A673 (cell line): ENCODE data around the gene FXYD7. TPM values are rescaled to one million over a fixed set of nuclear protein-coding genes. Genes with fewer than 3 reads are reported as not detected.
"Not testable (repeated sequence)": the region's sequence is repeated elsewhere in the genome, so short reads cannot be mapped to it uniquely, and the experiment has no call there.

ENCODE experiments used
- BruUV-seq: library from RNA; stranded (reverse); fragments of 400-500 nt; replicated peaks from 2 replicates; lab custom pipeline; 2021; lab: Mats Ljungman, UMichigan
- CTCF ChIA-PET: fragments of 300-600 bp; sonication (Branson Sonifier 250); formaldehyde crosslinking; loops from one replicate; lab custom pipeline; 2022; ENCODE audit warnings: antibody characterized with exemption; lab: Charles Lee
- POLR2A ChIA-PET: fragments of 300-600 bp; sonication (Branson Sonifier 250); formaldehyde crosslinking; loops from one replicate; lab custom pipeline; 2022; ENCODE audit warnings: antibody characterized with exemption; ENCODE audit not compliant: low non-redundant PET; lab: Charles Lee
- DNase-seq: peaks from one replicate; pipeline ENCODE4 v3.0.0-alpha.2; 2015; ENCODE audit warnings: low spot score
- H3K27ac ChIP-seq: fragments of 200-600 bp; sonication (generic); 2 replicates; pipeline ENCODE4 v1.5.1; 2016; ENCODE audit warnings: mixed run types, low read depth, mild to moderate bottlenecking, mixed read lengths, antibody characterized with exemption, low read length; ENCODE audit not compliant: poor library complexity, severe bottlenecking
- H3K27me3 ChIP-seq: fragments of 200-600 bp; sonication (generic); replicated peaks from 2 replicates; pipeline ENCODE4 v1.6.1; 2017; ENCODE audit warnings: mixed run types, low read depth, mild to moderate bottlenecking, mixed read lengths, antibody characterized with exemption, low read length; ENCODE audit not compliant: insufficient read depth, poor library complexity
- H3K36me3 ChIP-seq: fragments of 200-600 bp; sonication (generic); 2 replicates; pipeline ENCODE4 v1.6.1; 2016; ENCODE audit warnings: mixed run types, mild to moderate bottlenecking, mixed read lengths, antibody characterized with exemption, low read length; ENCODE audit not compliant: insufficient read depth, poor library complexity, severe bottlenecking
- H3K4me1 ChIP-seq: fragments of 200-600 bp; sonication (generic); 2 replicates; pipeline ENCODE4 v1.6.1; 2017; ENCODE audit warnings: mixed run types, mild to moderate bottlenecking, mixed read lengths, antibody characterized with exemption, low read length; ENCODE audit not compliant: insufficient read depth, poor library complexity, severe bottlenecking
- H3K4me3 ChIP-seq: fragments of 200-600 bp; sonication (generic); 2 replicates; pipeline ENCODE4 v1.5.1; 2016; ENCODE audit warnings: low read depth, mixed run types, mild to moderate bottlenecking, mixed read lengths, low read length; ENCODE audit not compliant: poor library complexity, severe bottlenecking
- H3K9me3 ChIP-seq: fragments of 200-600 bp; sonication (generic); 2 replicates; pipeline ENCODE4 v1.6.1; 2016; ENCODE audit warnings: mixed run types, low read depth, mild to moderate bottlenecking, mixed read lengths, antibody characterized with exemption, low read length; ENCODE audit not compliant: poor library complexity, severe bottlenecking
- EZH2 ChIP-seq: fragments of 200-600 bp; sonication (generic); IDR thresholded peaks from 2 replicates; pipeline ENCODE4 v1.6.1; 2017; ENCODE audit warnings: borderline replicate concordance, low read depth, mild to moderate bottlenecking, mixed read lengths, antibody characterized with exemption, low read length; ENCODE audit not compliant: poor library complexity, severe bottlenecking
- intact Hi-C: fragments of 100-400 bp; cut with micrococcal nuclease; formaldehyde crosslinking; loops from one replicate; pipeline ENCODE4 v1.10.0; 2022; ENCODE audit not compliant: unreplicated experiment
- total RNA-seq: library from RNA; stranded (reverse); gene quantifications from 2 replicates; pipeline ENCODE4 v1.2.3, GENCODE V29; 2021
- TF ChIP-seq, protein P1 (sequence below): fragments of 300-800, 200-600 bp; sonication (generic); conservative IDR thresholded peaks from 2 replicates; pipeline ENCODE4 v1.5.1; 2017; ENCODE audit warnings: low read depth, mild to moderate bottlenecking, antibody characterized with exemption, low read length, moderate library complexity, mixed read lengths

Gene FXYD7
- total RNA-seq, 1 experiment from 2014 or later = 0.56 TPM

DNA sequence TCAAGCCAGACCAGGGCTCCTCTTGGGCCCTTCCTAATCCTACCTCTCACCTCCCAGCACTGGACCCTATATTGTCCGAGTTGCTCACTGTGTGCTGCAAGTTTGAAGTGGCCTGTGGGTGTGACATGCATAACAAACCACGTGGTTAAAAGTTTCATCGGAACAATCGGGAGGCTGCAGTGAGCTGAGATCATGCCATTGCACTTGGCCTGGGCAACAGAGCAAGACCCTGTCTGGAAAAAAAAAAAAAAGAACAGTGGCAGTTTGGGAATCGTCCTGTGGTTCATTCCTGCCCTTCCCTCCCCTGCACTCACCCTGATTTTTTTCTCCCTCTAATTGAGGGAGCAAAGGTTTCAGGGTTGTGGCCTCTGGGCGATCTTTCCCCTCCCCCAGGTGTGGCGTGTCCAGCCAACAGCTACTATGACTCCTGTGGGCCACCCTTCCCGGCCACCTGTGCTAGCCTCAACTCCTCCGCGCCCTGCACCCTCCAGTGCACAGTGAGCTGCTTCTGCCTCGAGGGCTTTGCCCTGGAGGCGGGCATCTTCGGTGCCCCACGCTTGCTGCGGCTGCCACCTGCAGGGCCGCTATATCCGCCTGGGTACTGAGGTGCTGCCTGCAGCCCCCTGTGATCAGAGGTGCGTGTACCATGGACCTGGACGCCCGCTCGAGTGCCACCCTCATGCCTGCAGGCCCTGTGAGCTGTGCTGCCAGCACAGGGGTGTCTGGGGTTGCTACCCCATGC, 43.7 kb upstream of the FXYD7 start:
- H3K27ac ChIP-seq = no peak overlapping the region
- CTCF ChIA-PET = no interaction called here
- no peak for TF ChIP-seq EZH2
- TF ChIP-seq, protein P1, sequence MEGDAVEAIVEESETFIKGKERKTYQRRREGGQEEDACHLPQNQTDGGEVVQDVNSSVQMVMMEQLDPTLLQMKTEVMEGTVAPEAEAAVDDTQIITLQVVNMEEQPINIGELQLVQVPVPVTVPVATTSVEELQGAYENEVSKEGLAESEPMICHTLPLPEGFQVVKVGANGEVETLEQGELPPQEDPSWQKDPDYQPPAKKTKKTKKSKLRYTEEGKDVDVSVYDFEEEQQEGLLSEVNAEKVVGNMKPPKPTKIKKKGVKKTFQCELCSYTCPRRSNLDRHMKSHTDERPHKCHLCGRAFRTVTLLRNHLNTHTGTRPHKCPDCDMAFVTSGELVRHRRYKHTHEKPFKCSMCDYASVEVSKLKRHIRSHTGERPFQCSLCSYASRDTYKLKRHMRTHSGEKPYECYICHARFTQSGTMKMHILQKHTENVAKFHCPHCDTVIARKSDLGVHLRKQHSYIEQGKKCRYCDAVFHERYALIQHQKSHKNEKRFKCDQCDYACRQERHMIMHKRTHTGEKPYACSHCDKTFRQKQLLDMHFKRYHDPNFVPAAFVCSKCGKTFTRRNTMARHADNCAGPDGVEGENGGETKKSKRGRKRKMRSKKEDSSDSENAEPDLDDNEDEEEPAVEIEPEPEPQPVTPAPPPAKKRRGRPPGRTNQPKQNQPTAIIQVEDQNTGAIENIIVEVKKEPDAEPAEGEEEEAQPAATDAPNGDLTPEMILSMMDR = no peak
- intact Hi-C loops = no loop called here
- H3K36me3 ChIP-seq = no peaks in the 10 kb centered on the region
- H3K27me3 ChIP-seq = no peaks in the 10 kb centered on the region
- no peak for DNase-seq
- POLR2A ChIA-PET = no interaction called here
- no peaks in the 10 kb centered on the region for H3K9me3 ChIP-seq
- BruUV-seq = no TSS peak
- H3K4me1 ChIP-seq = no peaks in the 10 kb centered on the region
- H3K4me3 ChIP-seq = no peak overlapping the region

DNA sequence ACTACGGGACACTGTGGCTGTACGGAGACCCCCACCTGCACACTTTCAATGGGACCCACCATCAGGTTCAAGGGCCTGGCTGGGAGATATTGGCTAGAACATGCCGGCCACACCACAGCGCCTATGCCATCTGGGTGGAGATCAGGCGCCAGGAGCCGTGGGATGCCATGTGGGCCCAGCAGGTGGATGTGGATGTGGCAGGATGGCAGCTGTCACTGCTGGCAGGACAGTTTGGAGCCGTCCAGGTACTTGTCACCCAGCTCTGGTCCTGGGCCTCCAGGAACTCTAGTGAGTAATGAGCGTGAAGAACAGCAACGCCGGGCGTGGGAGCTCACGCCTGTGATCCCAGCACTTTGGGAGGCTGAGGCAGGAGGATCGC, 43.2 kb upstream of the FXYD7 start:
- TF ChIP-seq EZH2 = no peak
- TF ChIP-seq, protein P1 = no peak
- intact Hi-C loops = no loop called here
- ChIA-PET CTCF (no interaction called here), POLR2A (no interaction called here)
- Histone ChIP-seq H3K4me1 (no peaks in the 10 kb centered on the region), H3K9me3 (no peaks in the 10 kb centered on the region), H3K36me3 (no peaks in the 10 kb centered on the region), H3K27ac (no peak overlapping the region), H3K27me3 (no peaks in the 10 kb centered on the region), H3K4me3 (no peak overlapping the region)
- BruUV-seq = no TSS peak
- no peak for DNase-seq

DNA sequence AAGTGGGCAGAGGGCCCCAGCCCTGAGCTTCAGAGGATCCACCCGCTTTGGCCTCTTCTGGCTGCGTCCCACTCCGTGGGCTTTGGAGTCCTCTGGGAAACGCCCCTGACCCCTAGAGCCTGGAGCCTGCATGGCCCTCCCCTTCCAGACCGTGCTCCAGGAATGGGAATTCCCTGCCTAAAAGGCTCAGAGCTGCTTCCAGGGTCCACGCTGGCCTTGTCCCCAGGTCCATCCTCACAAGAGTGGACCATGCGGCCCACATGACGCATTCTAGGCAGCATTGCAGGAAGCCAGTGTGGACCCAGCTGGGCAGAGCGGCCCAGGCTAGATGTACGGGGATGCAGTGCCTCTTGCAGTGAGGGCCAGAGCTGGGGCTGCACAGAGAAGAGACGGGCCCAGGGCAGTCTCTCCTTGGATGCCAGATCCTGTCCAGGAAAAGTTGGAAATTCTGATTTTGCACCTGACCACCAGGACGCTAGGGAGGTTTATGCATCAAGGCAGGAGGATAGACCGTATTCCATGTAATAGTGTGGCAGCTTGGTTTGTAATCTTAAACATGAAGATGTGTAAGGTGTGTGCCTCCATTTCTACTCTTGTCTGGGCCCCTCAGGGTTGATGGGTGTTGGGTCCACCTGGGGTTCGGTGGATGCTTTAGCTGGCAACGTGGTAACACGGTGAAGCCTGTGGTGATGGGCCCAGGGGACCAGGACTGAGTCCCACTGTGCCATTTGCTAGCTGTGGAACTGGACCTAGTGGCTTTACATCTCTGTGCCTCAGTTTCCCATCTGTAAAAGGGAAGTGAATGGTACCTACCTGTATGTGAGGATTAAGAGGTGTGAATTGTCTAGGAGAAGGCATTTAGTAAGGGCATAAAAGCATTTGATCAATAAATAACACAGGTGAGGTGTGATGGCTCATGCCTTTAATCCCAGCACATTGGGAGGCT, 42.2 kb upstream of the FXYD7 start:
- H3K27ac ChIP-seq = no peak overlapping the region
- no peaks in the 10 kb centered on the region for H3K36me3 ChIP-seq
- POLR2A ChIA-PET = no interaction called here
- H3K9me3 ChIP-seq = no peaks in the 10 kb centered on the region
- no peaks in the 10 kb centered on the region for H3K27me3 ChIP-seq
- no peak overlapping the region for H3K4me3 ChIP-seq
- no TSS peak for BruUV-seq
- DNase-seq = no peak
- H3K4me1 ChIP-seq = no peaks in the 10 kb centered on the region
- TF ChIP-seq EZH2 = no peak
- TF ChIP-seq, protein P1 = no peak
- CTCF ChIA-PET = interaction anchor here (0.6 kb wide), 1 partner anchor 40 kb away, joined by 3 read pairs; no protein-coding TSS in a partner anchor
- intact Hi-C loops = no loop called here

DNA sequence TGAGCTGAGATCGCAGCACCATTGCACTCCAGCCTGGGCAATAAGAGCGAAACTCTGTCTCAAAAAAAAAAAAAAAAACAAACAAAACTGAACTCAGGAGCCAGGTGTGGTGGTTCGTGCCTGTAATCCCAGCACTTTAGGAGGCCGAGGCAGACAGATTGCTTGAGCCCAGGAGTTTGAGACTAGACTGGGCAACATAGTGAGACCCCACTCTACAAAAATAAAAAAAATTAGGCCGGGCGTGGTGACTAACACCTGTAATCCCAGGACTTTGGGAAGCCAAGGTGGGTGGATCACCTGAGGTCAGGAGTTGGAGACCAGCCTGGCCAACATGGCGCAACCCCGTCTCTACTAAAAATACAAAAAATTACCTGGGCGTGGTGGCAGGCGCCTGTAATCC, 41.1 kb upstream of the FXYD7 start:
- POLR2A ChIA-PET, H3K9me3 ChIP-seq, H3K4me1 ChIP-seq, H3K27ac ChIP-seq, intact Hi-C loops, BruUV-seq, H3K36me3 ChIP-seq, DNase-seq, H3K27me3 ChIP-seq, H3K4me3 ChIP-seq, CTCF ChIA-PET: not testable (repeated sequence)

DNA sequence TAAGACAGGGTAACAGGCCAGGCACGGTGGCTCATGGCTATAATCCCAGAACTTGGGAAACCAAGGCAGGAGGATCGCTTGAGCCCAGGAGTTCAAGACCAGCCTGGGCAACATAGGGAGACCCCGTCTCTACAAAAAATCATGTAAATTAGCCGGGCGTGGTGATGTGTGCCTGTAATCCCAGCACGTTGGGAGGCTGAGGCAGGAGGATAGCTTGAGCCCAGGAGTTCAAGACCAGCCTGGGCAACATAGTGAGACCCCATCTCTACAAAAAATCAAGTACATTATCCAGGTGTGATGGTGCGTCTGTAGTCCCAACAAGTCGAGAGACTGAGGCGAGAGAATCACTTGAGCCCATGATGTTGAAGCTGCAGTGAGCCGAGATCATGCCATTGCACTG, 39.4 kb upstream of the FXYD7 start:
- H3K4me3 ChIP-seq, BruUV-seq, DNase-seq, H3K4me1 ChIP-seq, intact Hi-C loops, H3K27me3 ChIP-seq, H3K36me3 ChIP-seq, H3K27ac ChIP-seq, H3K9me3 ChIP-seq, CTCF ChIA-PET, POLR2A ChIA-PET: not testable (repeated sequence)
